Head of caudate nucleus (tissue), 42 donors: ENCODE measurements around the gene DYNC1H1.

Experiments used
- DNase-seq, 42 donors: peaks; one replicate each; pipeline versions ENCODE4 v3.0.0 to v3.0.0-alpha.2; 2020 to 2021; ENCODE audit warnings: mixed read lengths in 7 of 42
- intact Hi-C: fragments of 100-400 bp; cut with DNase I; formaldehyde crosslinking; loops from one replicate; pipeline ENCODE4 v1.15.0; 2022

Gene DYNC1H1

DNA sequence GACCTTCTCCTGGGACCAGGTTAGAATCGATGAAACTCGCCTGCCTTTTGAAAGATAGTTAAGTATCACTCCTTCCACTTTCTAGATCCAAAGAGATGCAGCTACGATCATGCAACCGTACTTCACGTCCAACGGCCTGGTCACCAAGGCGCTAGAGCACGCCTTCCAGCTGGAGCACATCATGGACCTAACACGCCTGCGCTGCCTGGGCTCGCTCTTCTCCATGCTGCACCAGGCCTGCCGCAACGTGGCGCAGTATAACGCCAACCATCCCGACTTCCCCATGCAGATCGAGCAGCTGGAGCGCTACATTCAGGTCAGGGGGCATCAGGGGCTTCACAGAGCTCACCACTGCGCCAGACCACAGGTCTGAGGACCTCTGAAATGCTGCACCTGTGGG, 51.4 kb downstream of the DYNC1H1 start:
- intact Hi-C loops: no loop called here

DNA sequence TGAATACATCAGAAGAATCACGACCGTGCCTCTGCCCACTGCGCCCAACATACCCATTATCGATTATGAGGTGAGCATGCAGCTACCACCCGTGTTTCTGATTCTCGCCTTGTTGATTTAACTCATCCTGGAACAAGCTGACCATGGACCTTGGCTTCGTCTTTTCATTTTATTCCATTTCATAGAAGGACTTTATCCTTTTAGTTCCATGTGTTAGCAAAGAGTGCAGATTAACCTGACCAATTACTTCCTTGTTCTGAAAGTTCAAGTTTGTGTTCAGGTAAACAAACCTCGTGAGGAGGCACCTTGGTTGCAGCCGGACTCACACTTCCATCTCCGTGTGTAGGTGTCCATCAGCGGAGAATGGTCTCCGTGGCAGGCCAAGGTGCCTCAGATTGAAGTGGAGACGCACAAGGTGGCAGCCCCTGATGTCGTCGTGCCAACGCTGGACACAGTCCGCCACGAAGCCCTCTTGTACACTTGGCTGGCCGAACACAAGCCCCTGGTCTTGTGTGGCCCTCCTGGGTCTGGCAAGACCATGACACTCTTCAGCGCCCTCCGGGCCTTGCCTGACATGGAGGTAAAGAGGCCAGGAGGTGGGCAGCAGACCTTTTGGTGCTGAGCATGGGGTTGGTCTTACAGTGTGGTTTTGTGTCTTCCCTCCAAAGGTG, 52.2 kb downstream of the DYNC1H1 start:
- no peak for DNase-seq
- intact Hi-C loops: no loop called here

More for the DNA sequence above, 51.4 kb downstream of the DYNC1H1 start:
- no peak for DNase-seq

DNA sequence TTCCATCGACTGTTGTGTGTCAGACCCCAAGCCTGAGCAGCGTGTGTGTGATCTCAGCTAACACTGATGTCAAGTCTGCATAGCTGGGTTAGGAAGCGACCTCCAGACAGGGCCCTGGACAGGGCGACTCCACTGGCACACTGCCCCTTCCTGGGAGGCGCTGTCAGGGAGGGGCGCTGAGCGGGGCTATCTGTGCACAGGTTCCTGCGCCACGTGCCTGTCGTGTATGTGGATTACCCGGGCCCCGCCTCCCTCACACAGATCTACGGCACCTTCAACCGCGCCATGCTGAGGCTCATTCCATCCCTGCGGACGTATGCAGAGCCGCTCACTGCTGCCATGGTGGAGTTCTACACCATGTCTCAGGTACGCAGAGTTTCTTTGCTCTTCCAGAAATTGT, 53.9 kb downstream of the DYNC1H1 start:
- intact Hi-C loops: no loop called here
- DNase-seq: no peak

DNA sequence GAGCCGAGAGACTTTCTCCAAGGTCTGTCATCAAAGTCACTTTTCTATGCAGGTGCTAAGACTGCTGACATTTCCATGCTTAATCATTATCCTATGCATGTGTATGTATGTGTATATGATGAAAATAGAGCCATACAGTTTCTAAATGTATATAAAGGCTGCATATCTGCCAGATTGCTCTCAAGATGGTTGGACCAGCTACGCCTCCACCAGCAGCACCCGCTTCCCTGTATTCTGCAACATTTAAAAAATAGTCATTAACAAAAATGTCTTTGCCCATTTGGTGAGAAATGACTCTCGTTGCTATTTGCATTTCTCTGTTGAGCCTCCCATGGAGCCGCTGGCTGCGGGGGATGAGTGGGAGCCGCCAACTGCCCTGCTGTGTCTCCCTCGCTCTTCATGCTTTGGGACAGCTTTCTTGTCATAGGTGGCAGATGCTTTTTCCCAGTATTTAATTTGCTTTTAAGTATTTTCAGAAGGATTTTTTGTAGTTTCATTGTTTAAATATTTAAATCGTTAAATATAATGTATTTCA, 54.7 kb downstream of the DYNC1H1 start:
- peak in 1 of 42 donors; percentile 27 for DNase-seq
- intact Hi-C loops: no loop called here

DNA sequence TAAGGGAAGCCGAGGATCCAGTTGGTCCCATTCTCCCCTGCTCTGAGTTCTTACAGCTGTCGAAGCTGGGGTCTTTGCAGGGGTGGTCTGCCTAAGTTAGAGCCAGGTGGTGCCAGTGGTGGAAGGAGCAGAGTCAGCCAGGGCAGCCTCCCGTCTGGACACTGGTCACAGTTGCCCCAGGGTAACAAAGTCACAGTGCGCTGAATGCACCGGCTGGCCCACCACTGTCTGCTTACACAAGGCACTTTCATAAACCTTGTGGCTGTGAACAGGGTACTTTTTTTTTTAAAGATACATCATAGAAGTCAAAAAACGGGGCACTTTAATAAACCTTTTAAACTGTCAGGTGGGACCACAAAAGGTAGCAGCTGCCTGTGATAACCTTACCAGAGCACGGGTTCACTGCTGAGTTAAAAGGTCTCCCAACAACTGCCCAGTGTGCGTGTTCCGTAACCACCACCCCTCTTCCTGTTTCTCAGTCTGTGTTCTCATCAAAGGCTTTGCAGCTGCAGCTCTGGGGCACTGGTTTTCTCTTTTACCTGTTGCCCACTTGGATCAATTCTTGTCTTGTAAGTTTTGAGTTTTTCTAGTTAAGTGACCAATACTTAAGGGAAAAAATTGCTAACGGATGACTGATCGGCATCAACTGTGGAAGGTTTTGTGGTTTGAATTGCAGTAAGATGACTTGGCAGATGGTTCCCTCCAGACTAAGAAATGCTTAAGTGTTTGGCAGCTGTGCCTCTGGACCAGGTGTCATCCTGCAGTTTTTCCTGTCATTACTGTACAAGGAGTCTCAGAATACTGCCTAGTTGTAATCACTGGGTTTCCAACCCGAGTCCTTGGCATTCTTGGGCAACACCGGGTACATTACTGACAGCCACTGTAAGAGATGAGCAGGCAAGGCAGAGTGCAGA, 55.9 kb downstream of the DYNC1H1 start:
- intact Hi-C loops: no loop called here
- no peak for DNase-seq

DNA sequence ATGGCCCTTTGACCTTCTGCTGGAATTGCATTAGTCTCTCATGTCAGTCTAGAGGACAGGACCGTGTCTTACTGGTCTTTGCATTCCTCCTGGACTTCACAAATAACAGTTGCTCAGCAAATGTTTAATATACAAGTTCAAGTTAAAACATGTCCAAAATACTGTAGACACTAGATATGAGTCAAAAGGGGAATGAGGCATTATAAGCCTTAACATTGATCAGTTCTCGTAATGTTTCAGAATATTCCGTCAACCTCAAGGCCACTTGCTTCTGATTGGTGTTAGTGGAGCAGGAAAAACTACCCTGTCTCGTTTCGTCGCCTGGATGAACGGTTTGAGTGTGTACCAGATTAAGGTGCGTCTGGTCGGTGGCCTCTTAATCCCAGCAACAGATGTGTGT, 62.6 kb downstream of the DYNC1H1 start:
- intact Hi-C loops: no loop called here
- no peak for DNase-seq

DNA sequence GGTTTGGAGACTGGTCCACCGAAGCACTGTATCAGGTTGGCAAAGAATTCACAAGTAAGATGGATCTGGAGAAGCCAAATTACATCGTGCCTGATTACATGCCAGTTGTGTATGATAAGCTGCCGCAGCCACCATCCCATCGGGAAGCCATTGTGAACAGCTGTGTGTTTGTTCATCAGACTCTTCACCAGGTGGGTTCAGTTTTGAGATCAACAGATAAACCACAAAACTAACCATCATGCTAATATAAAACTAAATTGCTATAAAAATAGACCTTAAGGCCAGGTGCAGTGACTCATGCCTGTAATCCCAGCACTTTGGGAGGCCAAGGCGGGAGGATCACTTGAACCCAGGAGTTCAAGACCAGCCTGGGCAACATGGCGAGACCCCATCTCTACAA, 63.6 kb downstream of the DYNC1H1 start:
- no peak for DNase-seq
- intact Hi-C loops: no loop called here

DNA sequence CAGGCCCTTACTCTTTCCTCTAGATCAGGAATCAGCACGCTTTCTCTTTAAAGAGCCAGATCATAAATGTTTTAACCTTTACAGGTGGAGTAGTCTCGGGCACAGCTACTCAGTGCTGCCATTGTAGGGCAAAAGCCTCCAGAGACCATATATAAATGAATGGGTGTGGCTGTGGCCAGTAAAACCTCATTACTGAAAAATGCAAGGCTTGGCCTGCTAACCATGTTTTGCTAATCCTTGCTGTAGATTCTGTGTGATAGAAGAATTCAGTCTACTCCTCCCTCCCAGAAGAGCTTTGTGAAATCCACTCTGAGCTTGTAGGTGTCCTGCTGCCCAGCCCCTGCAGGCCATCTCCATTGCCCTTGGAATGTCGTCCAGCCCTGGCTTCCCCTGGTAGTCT, 64.4 kb downstream of the DYNC1H1 start:
- intact Hi-C loops: no loop called here

DNA sequence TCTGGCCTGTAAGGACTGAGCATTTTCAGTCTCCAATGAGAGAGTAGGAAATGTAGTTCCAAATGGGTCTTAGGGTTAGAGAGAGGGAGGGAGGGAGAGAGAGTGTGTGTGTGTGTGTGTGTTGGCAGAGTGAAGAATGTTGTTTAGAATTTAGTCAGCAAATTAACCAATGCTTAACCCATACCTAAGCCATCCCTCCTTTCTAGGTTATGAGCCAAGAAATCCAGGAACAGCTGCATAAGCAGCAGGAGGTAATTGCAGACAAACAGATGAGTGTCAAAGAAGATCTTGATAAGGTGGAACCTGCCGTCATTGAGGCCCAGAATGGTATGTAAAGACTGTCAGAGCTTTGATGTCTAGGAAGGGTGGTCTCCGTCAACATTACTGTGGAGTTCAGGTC, 65.6 kb downstream of the DYNC1H1 start:
- intact Hi-C loops: no loop called here
- no peak for DNase-seq

More for the DNA sequence above, 64.4 kb downstream of the DYNC1H1 start:
- no peak for DNase-seq

DNA sequence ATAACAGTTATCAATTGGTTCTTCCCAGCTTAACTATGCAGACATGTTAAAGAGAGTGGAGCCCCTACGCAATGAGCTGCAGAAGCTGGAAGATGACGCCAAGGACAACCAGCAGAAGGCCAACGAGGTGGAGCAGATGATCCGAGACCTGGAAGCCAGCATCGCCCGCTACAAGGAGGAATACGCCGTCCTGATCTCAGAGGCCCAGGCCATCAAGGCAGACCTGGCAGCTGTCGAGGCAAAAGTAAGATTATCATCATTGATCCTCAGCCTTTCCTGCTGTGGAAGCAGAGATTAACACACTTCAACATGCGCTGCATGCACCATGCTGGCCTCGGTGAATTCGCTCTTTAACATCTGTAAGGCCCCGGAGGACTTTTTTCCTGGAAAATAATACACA, 68.9 kb downstream of the DYNC1H1 start:
- intact Hi-C loops: no loop called here
- DNase-seq: no peak

DNA sequence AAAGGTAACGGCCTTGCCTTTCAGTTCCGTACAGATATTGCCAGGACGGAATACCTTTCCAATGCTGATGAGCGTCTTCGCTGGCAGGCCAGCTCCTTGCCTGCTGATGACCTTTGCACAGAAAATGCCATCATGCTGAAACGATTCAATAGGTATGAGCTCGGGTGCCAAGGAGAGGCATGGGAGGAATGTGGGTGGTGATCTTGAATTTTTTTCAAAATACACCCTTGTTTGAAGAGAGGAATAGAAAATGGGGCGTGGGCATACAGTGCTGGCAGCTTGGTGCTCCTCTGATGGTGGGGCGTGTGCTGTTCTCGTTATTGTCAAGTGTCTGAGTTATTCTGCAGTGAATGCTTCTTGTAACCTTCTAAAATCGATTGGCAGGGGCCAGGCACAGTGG, 69.9 kb downstream of the DYNC1H1 start:
- DNase-seq: peak in 30 of 42 donors; percentile 17 to 87 (median 59)
- intact Hi-C loops: no loop called here

DNA sequence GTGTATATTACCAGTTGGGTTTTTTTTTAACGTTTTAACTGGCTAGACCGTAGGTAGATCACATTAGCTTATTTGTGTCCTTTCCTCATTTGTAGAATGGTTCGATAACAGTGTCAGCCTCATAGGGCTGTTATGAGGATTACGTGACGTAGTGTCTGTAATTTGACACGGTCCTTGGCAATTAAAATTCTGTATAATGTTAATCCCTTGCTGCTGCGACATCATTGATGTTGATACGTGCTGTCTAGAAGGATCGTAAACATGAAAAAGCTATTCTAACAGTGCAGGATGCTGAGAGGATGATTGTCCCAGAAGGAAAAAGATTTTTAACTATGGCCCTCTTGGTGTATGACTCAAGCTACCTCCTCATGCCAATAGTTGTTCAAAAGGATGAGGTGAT, 71.5 kb downstream of the DYNC1H1 start:
- DNase-seq: no peak

DNA sequence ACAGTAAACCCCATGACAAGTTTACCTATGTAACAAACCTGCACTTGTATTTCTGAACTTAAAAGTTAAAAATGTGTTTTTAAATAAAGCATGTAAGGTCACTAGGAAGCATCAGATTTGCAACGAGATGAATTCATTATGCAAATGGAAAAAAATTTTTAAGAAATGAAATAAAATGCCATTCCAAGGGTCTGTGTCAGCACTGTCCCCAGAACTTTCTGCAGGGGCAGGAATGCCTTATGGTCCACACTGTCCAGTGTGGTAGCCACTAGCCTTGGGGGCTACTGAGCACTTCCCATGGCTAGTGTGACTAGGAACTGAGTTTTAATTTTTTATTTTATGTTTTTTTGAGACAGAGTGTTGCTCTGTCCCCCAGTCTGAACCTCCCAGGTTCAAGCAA, 73.3 kb downstream of the DYNC1H1 start:
- no peak for DNase-seq
- intact Hi-C loops: no loop called here

More for the DNA sequence above, 71.5 kb downstream of the DYNC1H1 start:
- intact Hi-C loops: no loop called here

DNA sequence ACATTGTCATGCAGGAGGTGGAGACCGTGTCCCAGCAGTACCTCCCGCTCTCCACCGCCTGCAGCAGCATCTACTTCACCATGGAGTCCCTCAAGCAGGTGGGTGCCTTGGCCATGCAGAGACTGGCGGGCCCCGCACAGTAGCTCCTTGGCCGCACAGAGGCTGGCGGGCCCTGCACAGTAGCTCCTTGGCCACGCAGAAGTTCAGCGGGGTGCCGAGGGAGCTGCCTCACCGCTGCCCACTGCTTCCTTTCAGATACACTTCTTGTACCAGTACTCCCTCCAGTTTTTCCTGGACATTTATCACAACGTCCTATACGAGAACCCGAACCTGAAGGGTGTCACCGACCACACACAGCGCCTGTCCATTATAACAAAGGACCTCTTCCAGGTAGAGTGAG, 74.8 kb downstream of the DYNC1H1 start:
- intact Hi-C loops: no loop called here
- DNase-seq: no peak

DNA sequence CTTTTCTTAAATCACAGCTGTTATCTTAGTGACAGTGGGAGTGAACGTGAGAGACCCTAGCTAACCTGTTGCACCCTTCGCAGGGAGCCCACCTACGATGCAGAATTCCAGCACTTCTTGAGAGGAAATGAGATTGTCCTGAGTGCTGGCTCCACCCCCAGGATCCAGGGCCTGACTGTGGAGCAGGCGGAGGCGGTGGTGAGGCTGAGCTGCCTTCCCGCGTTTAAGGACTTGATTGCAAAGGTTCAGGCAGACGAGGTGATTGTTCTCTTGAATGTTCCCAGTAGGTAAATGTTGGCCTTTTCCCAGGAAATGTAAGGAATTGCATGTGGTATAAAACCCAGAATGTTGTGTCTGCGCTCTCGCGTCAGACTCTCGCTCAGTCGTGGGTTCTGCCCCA, 75.8 kb downstream of the DYNC1H1 start:
- intact Hi-C loops: loop anchor here (10.0 kb wide), 1 partner anchor 75 kb away; the partner anchor contains the start of gene DYNC1H1
- DNase-seq: peak in 14 of 42 donors; percentile 16 to 72 (median 46)

DNA sequence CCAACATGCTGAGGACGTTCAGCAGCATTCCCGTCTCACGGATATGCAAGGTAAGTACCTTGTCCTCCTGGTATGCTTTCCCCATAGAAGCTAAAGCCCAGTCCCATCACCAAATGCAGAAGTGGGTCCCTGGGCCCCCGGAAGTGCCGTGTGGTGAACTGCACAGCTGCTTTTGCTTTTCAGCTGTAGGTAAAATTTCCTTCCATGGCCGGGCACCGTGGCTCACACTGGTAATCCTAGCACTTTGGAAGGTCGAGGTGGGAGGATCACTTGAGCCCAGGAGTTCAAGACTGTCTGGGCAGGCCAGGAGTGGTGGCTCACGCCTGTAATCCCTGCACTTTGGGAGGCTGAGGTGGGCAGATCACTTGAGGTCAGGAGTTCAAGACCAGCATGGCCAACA, 78.3 kb downstream of the DYNC1H1 start:
- intact Hi-C loops: loop anchor here (10.0 kb wide), 1 partner anchor 78 kb away; the partner anchor contains the start of gene DYNC1H1
- no peak for DNase-seq

DNA sequence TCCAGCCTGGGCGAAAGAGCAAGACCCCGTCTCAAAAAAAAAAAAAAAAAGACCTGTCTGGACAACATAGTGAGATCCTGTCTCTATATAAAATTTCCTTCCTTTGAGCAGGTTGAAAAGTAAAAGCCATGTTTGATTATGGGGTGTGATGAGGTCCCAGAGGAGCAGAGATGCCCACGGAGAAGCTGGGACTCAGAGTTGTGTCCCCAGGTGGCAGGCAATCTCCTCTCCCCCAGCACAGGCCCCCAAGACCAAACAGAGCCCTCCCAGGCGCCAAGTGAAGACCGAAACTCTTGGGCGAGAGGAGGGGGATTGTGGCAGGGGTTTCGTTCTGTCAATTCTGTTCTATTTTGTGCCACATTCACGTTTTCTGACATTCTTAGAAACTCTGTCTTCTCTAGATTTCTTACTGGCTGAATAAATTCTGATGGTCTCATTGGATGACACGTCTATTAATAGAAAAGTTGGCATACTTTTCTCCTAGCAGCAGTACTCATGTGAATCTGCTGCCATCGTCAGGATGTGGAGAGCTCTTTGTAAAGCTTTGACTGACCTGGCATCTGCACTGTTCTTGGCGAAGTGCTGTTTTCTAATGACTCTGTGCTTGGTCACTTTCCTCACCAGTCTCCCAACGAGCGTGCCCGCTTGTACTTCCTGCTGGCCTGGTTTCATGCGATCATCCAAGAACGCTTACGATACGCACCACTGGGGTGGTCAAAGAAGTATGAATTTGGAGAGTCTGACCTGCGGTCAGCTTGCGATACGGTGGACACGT, 79.1 kb downstream of the DYNC1H1 start:
- DNase-seq: peak in 23 of 42 donors; percentile 35 to 79 (median 50)
- intact Hi-C loops: loop anchor here (10.0 kb wide), 1 partner anchor 79 kb away; the partner anchor contains the start of gene DYNC1H1

DNA sequence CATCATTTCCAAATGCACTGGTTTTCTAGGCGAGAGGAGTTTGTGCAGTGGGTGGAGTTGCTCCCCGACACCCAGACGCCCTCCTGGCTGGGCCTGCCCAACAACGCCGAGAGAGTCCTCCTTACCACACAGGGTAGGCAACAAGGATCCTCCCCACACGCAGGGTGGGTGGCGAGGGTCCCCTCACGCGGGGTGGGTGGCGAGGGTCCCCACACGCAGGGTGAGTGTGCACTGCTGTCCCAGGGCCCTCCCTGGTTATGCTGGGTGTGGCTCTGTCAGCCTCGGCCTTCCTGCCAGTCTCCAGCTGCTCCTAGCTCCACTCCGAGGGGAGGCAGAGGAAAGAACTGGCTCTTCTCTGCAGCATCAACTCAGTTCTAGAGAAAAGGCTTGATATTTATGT, 80.2 kb downstream of the DYNC1H1 start:
- intact Hi-C loops: loop anchor here (10.0 kb wide), 1 partner anchor 80 kb away; the partner anchor contains the start of gene DYNC1H1
- no peak for DNase-seq
